ENCODE measurements around the gene FAM171A1.
"Not testable (repeated sequence)": the region's sequence is repeated elsewhere in the genome, so short reads cannot be mapped to it uniquely, and the experiment has no call there.

Gene FAM171A1

DNA sequence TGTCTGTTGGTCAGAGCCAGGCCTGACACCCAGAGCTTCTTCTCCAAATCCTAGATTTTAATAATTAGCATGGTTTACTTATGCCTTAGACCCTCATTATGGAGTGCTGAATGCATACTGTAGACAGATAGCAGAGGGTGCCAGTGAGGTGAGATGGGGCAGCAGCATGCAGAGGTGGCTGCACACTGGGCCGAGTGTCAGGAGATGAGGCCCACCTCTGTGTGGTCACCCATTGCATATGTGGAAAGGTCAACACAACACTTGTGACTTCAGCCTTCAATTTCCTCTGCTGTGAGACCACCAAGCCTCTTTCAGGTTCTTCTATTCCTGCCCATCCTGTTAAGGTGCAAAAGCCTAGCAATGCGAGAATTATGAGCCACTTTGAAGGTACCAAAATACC, 162.9 kb downstream of the FAM171A1 start:
- H3K4me3 Mint-ChIP-seq, result peak overlapping the region; percentile 80
- no peaks in the 10 kb centered on the region for H3K9me3 Mint-ChIP-seq
- H3K27ac Mint-ChIP-seq, result peak overlapping the region; percentile 89
- DNase-seq, result no peak
- H3K27me3 Mint-ChIP-seq, result no peaks in the 10 kb centered on the region
- peaks cover 5% of the 10 kb centered on the region for H3K36me3 Mint-ChIP-seq (ENCODE audit: low read depth)
- H3K4me1 Mint-ChIP-seq (ENCODE audit: low read depth), result peaks cover 55% of the 10 kb centered on the region

DNA sequence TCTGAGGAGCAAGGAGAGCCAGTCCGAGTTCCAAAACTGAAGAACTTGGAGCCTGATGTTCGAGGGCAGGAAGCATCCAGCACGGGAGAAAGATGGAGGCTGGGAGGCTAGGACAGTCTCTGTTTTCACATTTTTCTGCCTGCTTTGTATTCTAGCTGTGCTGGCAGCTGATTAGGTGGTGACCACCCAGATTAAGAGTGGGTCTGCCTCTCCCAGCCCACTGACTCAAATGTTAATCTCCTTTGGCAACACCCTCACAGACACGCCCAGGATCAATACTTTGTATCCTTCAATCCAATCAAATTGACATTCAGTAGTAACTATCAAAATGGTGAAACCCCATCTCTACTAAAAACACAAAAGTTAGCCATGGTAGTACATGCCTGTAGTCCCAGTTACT, 163.7 kb downstream of the FAM171A1 start:
- not testable (repeated sequence) for H3K36me3 Mint-ChIP-seq (ENCODE audit: low read depth); H3K4me3 Mint-ChIP-seq; H3K9me3 Mint-ChIP-seq; DNase-seq; H3K27me3 Mint-ChIP-seq
- Mint-ChIP-seq H3K4me1 (ENCODE audit: low read depth) (peaks cover 61% of the 10 kb centered on the region), H3K27ac (peak overlapping the region; percentile 22)

DNA sequence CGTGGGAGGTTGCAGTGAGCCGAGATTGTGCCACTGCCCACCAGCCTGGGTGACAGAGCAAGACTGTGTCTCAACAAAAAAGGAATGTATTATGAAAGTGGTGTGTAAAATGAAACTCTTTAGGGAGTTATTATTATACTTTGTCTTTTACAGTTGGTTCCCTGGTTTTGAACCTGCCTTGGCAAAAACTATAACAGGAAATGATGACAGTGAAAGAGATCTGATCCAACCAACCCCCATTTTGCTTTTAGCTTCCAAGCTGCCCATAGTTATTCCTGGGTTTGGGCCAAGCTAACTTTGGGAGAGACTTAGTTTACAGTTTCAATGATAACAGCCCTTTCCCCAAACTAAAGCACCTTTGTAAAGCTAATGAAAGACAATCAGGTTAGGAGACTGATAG, 168.4 kb downstream of the FAM171A1 start:
- H3K36me3 Mint-ChIP-seq (ENCODE audit: low read depth), result no peaks in the 10 kb centered on the region
- H3K27ac Mint-ChIP-seq, result no peak overlapping the region
- no peak overlapping the region for H3K4me3 Mint-ChIP-seq
- no peak for DNase-seq
- H3K4me1 Mint-ChIP-seq (ENCODE audit: low read depth), result peaks cover 30% of the 10 kb centered on the region
- no peaks in the 10 kb centered on the region for H3K9me3 Mint-ChIP-seq
- no peaks in the 10 kb centered on the region for H3K27me3 Mint-ChIP-seq

DNA sequence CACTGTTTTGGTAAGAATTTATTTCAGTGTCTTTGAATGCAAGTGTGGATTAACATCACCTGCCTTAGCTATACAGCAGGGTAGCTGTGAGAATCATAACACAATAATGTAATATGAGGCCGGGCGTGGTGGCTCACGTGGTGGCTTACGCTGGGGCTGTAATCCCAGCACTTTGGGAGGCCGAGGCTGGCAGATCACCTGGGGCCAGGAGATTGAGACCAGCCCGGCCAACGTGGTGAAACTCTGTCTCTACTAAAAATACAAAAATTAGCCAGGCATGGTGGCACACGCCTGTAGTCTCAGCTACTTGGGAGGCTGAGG, 168.8 kb downstream of the FAM171A1 start:
- H3K27ac Mint-ChIP-seq; H3K27me3 Mint-ChIP-seq; H3K36me3 Mint-ChIP-seq (ENCODE audit: low read depth); DNase-seq; H3K4me3 Mint-ChIP-seq; H3K9me3 Mint-ChIP-seq: not testable (repeated sequence)
- peaks cover 30% of the 10 kb centered on the region for H3K4me1 Mint-ChIP-seq (ENCODE audit: low read depth)

DNA sequence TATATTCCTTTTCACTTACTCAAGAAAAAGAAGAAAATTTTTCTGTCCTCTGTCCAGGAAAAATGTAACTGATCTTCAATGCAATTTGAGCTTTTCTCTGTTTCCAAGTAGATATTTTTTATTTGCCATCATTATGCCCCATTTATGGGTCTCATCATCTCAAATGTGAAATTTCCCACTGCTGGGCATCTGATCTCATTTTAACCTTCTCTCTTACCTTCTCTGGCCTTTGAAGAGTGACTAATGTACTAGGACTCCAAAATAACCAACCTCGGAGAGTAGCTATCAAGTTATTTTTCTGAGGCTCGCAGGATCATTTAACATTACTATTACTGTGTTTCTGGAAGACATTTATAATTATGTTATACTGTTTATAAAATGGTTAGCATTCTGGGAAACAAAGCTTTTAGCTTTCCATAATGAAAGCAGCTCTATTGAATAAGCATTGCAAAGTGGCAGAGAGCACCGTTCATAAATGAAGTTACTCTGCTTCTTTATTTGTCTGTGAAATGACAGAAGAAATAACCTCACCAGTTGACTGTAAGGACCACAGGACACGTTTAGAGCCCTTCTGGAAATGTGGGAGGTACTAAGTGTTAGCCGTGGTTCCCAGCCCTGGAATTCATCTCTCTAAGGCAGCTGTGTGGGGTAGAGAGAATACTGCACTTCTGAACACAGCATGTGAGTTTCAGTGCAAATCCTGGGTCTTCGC, 169.3 kb downstream of the FAM171A1 start:
- no peaks in the 10 kb centered on the region for H3K9me3 Mint-ChIP-seq
- peaks cover 31% of the 10 kb centered on the region for H3K4me1 Mint-ChIP-seq (ENCODE audit: low read depth)
- DNase-seq, result no peak
- H3K4me3 Mint-ChIP-seq, result no peak overlapping the region
- H3K27me3 Mint-ChIP-seq, result no peaks in the 10 kb centered on the region
- no peak overlapping the region for H3K27ac Mint-ChIP-seq
- no peaks in the 10 kb centered on the region for H3K36me3 Mint-ChIP-seq (ENCODE audit: low read depth)

DNA sequence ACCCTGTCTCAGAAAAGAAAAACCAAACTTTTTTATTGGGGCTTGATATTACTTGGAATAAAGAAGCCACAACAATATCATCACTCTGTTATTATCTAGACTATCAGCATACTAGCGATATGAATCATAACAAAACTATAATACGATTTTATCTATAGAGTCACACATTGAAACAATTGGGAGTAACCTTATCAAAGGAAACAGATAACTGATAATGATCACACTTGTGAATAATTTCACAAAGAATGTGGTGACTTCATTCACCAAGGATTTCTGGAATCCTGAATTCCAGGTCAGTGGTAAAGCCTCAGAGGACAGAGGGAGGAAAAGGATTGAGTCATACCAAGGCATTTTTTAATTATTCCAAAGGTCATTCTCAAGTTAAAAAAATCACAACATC, 170.5 kb downstream of the FAM171A1 start:
- H3K9me3 Mint-ChIP-seq, result no peaks in the 10 kb centered on the region
- H3K27ac Mint-ChIP-seq, result no peak overlapping the region
- DNase-seq, result no peak
- no peak overlapping the region for H3K4me3 Mint-ChIP-seq
- H3K27me3 Mint-ChIP-seq, result no peaks in the 10 kb centered on the region
- no peaks in the 10 kb centered on the region for H3K36me3 Mint-ChIP-seq (ENCODE audit: low read depth)
- peaks cover 24% of the 10 kb centered on the region for H3K4me1 Mint-ChIP-seq (ENCODE audit: low read depth)

DNA sequence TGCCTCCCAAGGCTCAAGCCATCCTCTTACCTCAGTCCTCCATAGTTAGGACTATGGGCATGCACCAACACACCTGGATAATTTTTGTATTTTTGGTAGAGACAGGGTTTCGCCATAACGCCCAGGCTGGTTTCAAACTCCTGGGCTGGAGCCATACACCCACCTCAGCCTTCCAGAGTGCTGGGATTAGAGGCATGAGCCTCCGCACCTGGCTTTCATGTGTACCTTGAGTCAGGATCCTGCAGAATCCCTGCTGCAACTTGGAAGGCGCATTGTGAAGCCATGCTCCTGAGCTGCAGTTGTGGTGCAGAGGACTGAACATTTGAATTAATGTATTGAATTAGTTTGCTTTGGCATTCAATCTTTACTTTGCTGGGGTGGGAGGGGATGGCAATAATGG, 173.2 kb downstream of the FAM171A1 start:
- Mint-ChIP-seq H3K9me3 (no peaks in the 10 kb centered on the region), H3K4me1 (ENCODE audit: low read depth) (peaks cover 16% of the 10 kb centered on the region), H3K27ac (no peak overlapping the region), H3K27me3 (no peaks in the 10 kb centered on the region), H3K4me3 (no peak overlapping the region), H3K36me3 (ENCODE audit: low read depth) (no peaks in the 10 kb centered on the region)
- DNase-seq, result no peak

DNA sequence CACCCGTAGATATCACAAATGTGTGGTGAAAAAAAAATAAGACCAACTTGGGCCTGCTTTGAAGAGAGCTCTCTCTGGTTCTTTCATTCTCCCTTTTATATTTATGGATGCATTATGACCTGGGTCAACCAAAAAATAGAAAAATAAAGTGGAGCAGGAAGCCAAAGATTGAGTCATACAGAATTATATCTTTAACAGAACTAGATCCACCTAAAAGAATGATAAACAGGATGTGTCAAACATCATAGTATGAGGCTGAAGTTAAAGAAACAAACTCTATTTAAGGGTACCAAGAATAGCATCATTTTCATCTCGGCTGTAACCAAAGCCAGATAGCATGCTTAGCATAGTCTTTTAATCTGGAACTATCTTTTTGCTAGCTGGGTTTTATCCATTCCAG, 173.8 kb downstream of the FAM171A1 start:
- Mint-ChIP-seq H3K4me3 (no peak overlapping the region), H3K4me1 (ENCODE audit: low read depth) (peaks cover 13% of the 10 kb centered on the region), H3K36me3 (ENCODE audit: low read depth) (no peaks in the 10 kb centered on the region), H3K9me3 (no peaks in the 10 kb centered on the region), H3K27ac (no peak overlapping the region), H3K27me3 (no peaks in the 10 kb centered on the region)
- DNase-seq, result no peak

DNA sequence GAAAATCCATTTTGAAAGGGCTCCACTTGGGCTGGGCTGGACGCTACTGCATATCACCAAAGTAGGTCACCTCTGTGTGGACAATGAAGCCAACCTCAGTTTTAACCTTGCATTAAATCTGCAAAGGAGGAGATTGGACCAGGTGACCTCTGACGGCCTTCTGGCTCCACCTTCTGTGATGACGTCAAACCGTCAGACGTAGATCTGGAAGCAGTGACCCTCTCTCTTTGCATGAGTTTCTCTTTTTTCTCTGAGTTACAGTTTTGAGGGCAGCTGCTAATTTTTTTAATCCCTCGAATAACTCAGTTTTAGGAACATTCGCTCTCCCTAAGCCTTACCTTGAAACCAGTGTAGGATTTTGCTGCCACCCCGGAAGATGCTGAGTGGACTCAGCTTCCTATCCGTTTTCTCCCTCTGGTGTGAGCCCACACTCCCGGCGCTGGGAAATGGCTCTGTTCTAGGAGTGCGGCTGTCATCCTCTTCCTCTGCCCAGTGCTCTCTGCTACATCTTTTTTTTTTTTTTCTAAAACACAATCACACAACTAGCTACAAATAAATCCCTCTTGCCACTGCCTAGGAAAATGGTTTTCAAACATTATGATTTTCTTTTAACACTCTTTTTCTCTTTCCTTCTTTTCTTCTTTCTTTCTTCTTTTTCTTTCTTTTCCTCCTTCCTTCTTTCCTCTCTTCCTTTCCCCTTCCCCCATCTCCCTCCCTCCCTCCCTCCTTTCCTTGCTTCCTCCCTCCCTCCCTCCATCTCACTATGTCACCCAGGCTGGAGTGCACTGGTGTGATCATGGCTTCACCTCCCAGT, 174.9 kb downstream of the FAM171A1 start:
- H3K4me1 Mint-ChIP-seq (ENCODE audit: low read depth), result peaks cover 13% of the 10 kb centered on the region
- no peaks in the 10 kb centered on the region for H3K9me3 Mint-ChIP-seq
- no peaks in the 10 kb centered on the region for H3K36me3 Mint-ChIP-seq (ENCODE audit: low read depth)
- no peak for DNase-seq
- H3K4me3 Mint-ChIP-seq, result no peak overlapping the region
- H3K27me3 Mint-ChIP-seq, result no peaks in the 10 kb centered on the region
- no peak overlapping the region for H3K27ac Mint-ChIP-seq

DNA sequence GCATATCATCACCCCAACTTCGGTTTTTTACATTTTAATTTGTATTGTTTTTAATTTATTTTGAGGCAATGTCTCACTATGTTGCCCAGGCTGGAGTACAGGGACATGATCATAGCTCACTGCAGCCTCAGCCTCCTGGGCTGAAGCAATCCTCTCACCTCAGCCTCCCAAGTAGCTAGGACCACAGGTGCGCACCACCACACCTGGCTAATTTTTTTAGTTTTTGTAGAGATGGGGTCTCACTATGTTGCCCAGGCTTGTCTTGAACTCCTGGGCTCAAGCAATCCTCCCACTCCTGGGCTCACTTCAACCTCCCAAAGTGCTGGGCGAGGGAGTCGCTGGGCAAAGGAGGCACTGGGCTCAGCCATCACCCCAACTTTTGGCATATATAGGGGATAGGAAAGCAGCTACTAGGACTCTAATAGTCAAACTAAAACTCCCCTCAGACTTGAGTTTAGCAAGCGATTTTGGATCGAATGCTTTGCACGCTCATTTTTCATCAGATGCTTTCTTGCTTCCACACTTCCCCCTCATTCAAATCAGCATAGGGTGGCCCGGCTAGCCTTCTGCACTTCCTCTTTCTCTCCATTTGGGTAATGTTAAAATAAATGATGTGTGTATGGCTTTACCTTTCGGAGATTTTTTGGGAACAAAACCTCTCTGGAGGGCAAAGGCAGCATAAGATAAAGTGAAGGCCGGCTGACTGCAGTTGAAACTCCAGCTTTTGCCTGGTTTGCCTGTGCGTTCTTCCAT, 181.8 kb downstream of the FAM171A1 start:
- Mint-ChIP-seq H3K4me1 (ENCODE audit: low read depth) (peaks cover 36% of the 10 kb centered on the region), H3K27ac (peak overlapping the region; percentile 39), H3K4me3 (no peak overlapping the region), H3K9me3 (no peaks in the 10 kb centered on the region), H3K36me3 (ENCODE audit: low read depth) (no peaks in the 10 kb centered on the region), H3K27me3 (no peaks in the 10 kb centered on the region)
- DNase-seq, result no peak

DNA sequence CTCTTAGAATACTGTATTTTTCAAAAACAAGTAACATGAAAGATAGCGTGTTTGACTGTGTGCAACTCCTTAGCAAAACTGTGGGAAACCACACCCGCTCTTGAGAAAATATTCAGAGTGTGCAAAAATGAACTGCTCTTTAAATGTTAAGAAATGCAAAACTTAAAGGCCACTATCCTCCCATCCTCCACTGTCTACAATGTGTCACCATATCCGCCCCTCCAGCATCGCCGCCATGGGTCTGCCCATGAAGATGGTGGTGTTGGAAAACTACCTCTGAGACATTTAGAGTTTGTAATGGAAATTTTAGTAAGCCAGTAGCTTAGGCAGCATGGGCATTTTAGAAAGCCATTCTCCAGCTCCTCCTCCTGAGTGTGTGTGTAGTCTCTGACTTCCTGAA, 182.5 kb downstream of the FAM171A1 start:
- Mint-ChIP-seq H3K27ac (peak overlapping the region; percentile 39), H3K36me3 (ENCODE audit: low read depth) (no peaks in the 10 kb centered on the region), H3K9me3 (no peaks in the 10 kb centered on the region), H3K27me3 (no peaks in the 10 kb centered on the region), H3K4me1 (ENCODE audit: low read depth) (peaks cover 36% of the 10 kb centered on the region), H3K4me3 (peak overlapping the region; percentile 4)
- no peak for DNase-seq

DNA sequence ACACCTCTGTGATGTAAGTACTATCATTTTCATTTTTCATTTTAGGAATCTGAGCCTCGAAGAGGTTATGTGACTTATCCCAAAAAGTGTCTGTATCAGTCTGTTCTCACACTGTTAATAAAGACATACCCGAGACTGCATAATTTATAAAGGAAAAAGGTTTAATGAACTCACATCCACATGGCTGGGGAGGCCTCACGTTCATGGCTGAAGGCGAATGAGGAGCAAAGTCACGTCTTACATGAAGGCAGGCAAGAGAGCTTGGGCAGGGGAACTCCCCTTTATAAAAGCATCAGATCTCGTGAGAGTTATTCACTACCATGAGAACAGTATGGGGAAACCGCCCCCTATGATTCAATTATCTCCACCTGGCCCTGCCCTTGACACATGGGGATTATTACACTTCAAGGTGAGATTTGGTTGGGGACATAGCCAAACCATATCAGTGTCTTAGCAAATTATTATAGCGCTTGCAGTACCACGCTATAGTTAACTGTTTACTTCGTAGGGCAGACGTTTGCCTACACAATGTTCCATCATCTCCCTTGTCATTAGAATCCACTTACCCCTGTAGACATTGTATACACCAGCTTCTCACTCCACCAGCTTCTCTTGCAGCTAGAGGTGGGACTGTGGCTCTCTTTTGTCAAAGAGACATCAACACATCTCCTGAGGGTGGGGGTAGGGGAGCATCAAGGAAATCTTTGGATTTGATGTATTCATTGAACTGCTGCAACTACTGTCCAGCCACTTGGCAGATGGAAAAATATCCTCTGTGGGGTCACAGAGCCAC, 187.2 kb downstream of the FAM171A1 start:
- Mint-ChIP-seq H3K27ac (no peak overlapping the region), H3K9me3 (no peaks in the 10 kb centered on the region), H3K27me3 (no peaks in the 10 kb centered on the region), H3K36me3 (ENCODE audit: low read depth) (no peaks in the 10 kb centered on the region), H3K4me1 (ENCODE audit: low read depth) (peaks cover 28% of the 10 kb centered on the region), H3K4me3 (no peak overlapping the region)
- no peak for DNase-seq

DNA sequence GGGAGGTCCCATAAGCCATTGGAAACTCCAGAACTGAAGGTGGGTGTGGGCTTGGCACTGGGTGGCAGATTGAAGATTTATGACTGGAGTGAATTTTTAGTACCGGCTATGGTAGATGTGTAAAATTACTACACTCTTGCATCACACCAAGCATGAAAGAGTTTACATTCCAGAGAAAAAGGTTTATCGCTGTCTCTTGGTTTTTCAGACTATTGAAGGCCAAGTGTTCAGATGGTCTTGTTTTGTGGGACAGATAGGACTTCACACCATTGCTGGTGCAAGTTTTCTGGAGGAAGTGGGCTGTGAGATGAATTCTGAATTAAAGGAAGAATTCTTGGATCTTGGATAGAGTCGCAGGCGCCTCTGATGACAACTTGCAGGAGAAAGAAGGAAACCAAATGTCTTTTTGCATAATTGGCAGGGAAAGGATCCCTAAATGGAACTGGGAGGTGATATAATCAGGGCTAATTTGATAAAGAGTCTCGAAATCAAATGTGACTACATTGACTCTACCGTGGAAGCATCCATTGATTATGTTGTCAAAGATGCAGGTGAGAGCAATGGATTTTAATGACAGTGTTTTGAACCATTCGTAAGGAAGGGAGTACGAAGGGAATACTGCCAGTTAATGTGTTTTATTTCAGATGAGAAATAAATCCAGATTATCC, 188.4 kb downstream of the FAM171A1 start:
- H3K27me3 Mint-ChIP-seq, result no peaks in the 10 kb centered on the region
- no peak for DNase-seq
- no peaks in the 10 kb centered on the region for H3K36me3 Mint-ChIP-seq (ENCODE audit: low read depth)
- H3K4me1 Mint-ChIP-seq (ENCODE audit: low read depth), result peaks cover 21% of the 10 kb centered on the region
- no peak overlapping the region for H3K27ac Mint-ChIP-seq
- H3K9me3 Mint-ChIP-seq, result no peaks in the 10 kb centered on the region
- H3K4me3 Mint-ChIP-seq, result no peak overlapping the region

DNA sequence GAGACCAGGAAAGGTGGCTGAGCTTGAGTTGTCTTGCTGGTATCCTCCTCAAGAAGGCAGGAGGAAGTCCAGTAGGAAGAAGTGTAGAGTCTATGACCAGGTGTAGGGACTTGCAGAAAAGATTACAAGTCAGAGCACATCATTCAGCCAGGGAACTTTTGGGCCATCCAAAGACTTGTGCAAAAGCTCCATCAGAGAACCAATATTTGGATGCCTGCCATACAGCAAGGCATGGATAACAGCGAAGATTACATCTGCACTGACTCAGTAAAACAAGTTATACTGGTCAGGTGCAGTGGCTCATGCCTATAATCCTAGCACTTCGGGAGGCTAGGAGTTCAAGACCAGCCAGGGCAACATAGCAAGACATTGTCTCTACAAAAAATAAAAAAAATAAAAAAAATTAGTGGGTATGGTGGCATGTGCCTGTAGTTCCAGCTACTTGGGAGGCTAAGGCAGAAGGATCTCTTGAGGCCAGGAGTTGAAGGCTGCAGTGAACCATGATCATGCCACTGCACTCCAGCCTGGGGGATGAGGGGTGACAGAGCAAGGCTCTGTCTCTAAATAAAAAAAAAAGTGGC, 189.4 kb downstream of the FAM171A1 start:
- Mint-ChIP-seq H3K27ac (no peak overlapping the region), H3K4me1 (ENCODE audit: low read depth) (peaks cover 18% of the 10 kb centered on the region), H3K27me3 (no peaks in the 10 kb centered on the region), H3K9me3 (no peaks in the 10 kb centered on the region), H3K4me3 (no peak overlapping the region), H3K36me3 (ENCODE audit: low read depth) (no peaks in the 10 kb centered on the region)
- DNase-seq, result no peak

All from activated T-cell treated with anti-CD3 and anti-CD28 coated beads, Interleukin-2, amount 50 U/mL, for 24 hours (primary cell).